HG03565 (cell line): ENCODE results near the gene AP2M1.

ENCODE experiments used
- ATAC-seq: cut with Tn5 transposase; IDR thresholded peaks from one replicate; pipeline ENCODE4 v1.9.1; 2021; ENCODE audit warnings: mild to moderate bottlenecking, moderate library complexity; ENCODE audit not compliant: unreplicated experiment

The AP2M1 gene

DNA sequence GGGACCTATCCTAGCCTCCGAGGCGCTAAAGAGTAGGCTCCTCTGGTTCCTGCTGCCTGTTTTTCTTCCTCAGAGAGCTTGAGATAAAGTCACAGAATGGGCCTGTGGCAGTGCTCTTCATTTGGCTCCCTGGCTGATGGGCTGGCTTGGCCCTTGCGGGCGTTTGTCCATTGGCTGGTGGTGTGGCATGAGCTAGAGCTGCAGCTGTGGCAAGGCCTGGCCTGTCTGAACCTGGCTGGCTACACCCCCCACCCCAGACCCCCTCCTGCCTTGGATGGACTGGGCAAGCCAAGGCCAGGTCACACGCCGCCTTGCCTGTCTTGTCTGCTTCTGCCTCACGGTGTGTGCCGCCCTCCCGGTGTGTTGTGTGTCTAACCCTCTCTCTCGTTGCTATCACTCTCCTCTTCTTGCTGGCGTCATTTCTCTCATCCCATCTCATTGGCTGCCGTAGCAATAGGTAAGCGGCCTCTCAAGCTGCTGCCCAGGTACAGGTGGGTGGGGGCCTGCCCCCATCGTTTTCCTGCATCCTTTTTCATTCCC is 3.2 kb downstream of the AP2M1 start:
- ATAC-seq: no peak

DNA sequence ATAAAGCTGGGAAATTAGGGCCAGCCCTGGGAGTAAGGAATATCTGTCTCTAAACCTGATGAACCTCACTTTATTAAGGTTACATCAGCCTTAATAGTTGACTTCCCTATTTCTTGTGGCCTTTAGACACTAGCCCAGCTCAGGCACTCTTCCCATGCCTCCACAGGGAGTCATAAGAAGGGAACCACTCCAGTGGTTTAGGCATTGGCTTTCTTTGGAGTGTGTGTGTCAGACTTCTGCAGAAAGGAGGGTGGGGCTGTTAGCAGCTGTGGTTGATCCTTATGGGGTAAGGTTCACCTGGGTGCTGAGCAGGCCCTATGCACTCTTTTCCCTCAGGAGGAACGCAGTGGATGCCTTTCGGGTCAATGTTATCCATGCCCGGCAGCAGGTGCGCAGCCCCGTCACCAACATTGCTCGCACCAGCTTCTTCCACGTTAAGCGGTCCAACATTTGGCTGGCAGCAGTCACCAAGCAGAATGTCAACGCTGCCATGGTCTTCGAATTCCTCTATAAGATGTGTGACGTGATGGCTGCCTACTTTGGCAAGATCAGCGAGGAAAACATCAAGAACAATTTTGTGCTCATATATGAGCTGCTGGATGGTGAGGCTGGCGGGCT is 4.0 kb downstream of the AP2M1 start:
- ATAC-seq: no peak

DNA sequence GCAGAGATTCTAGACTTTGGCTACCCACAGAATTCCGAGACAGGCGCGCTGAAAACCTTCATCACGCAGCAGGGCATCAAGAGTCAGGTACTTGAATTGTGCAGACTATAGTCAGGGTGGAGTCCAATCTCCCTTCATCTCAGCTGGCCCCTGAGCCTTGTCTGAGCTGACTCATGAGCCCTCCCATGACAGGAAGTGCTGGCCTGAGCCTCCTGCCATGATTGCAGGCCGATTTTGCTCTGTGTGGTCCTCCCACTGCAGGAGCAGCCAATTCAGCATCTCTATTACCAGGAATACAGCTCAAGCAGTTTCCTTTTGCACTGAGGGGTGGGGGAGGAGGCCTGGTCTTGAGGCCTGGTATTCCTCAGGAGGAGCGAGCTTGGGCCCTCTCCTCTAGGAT is 5.5 kb downstream of the AP2M1 start:
- no peak for ATAC-seq

DNA sequence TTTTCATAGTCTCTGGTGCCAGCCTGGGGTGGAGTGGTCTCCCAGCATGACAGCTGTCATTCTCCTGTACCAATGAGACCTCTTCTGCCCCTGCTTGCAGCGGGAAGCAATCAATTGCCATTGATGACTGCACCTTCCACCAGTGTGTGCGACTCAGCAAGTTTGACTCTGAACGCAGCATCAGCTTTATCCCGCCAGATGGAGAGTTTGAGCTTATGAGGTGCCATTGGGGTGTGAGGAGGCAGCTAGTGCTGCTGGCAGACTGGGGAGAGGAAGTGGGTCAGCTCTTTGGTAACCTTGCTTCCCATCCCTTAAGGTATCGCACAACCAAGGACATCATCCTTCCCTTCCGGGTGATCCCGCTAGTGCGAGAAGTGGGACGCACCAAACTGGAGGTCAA is 6.9 kb downstream of the AP2M1 start:
- ATAC-seq: no peak

DNA sequence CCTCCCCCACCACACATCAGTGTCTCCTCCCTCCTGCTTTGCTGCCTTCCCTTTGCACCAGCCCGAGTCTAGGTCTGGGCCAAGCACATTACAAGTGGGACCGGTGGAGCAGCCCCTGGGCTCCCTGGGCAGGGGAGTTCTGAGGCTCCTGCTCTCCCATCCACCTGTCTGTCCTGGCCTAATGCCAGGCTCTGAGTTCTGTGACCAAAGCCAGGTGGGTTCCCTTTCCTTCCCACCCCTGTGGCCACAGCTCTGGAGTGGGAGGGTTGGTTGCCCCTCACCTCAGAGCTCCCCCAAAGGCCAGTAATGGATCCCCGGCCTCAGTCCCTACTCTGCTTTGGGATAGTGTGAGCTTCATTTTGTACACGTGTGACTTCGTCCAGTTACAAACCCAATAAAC is 9.0 kb downstream of the AP2M1 start:
- ATAC-seq: no peak

DNA sequence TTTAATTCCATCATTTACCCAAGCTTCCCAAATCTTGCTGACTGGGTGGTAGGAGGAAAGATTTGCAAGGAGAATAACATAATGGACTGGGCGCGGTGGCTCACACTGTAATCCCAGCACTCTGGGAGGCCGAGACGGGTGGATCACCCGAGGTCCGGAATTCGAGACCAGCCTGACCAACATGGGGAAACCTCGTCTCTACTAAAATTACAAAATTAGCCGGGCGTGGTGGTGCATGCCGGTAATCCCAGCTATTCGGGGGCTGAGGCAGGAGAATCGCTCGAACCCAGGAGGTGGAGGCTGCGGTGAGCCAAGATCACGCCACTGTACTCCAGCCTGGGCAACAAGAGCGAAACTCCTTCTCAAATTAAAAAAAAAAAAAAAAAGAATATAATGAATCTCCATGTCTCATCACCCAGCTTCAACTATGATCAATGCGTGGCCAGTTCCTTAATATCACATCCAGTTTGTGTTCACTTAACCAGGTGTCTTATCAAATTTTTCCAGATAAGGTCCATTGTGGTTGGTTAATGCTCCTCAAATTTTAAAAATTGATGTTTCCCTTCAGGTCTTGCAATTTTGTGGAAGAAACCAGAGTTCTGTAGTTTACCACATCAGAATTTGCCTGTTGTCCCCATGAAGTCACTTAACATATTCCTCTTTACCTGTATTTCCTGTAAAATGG is 10.0 kb downstream of the AP2M1 start:
- ATAC-seq: no peak

DNA sequence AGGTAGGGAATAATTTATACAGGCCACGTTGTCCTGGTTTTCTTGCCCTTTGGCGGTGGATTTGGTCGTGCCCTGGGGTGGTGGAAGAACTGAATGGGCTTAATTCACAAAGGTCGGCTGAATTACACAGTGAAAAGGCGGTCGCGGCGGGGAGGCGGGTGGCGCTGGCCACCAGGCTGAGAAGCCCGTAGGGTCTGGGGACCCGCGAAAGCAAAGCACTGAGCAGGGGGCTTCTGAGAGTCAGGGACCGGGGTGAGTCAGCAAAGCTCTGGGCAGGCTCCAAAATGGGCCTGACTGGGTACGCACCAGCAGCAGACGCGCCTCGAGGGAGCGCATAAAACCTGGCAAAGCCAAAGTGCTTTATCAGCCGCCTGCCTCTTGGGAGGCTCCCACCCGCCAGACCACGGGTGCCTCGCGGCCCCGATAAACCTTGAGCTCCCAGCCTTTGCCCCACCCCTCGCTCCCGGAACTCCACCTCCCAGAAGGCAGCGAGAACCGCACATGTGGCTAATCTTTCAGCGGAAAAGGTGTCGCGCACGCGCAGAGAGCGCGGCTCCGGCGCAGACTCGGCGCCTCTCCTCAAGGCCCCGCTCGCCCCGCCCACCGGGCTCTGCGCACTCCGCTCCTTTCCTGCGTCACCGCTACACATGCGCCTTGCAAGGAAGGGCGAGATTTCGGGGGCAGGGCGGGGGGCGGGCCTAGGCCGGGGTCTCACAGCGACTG is 11.0 kb downstream of the AP2M1 start:
- ATAC-seq: peak; percentile 87

DNA sequence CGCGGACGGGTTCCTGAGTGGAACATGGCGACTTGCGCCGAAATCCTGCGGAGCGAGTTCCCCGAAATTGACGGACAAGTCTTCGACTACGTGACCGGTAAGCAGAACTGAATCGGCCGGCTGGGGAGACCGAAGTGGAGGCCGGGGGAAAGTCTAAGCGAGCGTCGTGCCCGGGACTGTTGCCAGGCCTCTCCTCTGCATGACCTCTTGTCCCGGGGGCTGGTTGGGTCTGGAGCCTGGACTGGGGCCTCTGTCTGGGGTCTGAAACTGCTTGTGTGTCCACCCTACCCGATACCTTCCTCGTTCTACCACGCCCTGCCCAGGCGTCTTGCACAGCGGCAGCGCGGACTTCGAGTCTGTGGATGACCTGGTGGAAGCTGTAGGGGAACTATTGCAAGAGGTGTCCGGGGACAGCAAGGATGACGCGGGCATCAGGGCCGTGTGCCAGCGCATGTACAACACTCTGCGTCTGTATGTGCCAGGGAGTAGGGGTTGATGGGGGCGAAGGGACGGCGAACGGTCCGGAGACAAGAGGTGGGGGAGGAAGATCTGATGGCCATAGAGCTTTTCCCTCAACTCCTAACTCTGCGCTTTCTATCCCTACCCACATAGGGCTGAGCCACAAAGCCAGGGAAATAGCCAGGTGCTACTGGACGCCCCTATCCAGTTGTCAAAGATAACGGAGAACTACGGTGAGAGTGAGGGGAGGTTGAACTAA is 11.7 kb downstream of the AP2M1 start, which contains the start of gene ABCF3:
Gene ABCF3 (plus strand): TSS at position 16 of the 718 bp plus-strand sequence. CDS start 9 bp downstream, at position 25.
- ATAC-seq: peak; percentile 14

DNA sequence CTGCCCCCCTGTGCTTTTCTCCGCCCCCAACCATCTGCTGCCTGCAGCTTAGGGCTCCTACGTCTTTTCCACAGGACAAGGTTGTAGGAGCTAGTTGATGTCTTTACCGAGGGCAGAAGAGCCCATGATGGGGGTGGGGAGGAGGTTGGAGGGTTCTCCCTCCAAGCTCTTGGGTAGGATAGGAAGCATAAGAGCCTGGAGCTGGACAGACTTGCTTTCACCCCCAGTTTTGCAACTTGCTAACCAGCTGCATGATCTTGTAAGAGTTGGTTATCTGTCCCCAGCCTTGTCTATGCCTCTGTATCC is 12.2 kb downstream of the AP2M1 start:
- ATAC-seq: no peak

DNA sequence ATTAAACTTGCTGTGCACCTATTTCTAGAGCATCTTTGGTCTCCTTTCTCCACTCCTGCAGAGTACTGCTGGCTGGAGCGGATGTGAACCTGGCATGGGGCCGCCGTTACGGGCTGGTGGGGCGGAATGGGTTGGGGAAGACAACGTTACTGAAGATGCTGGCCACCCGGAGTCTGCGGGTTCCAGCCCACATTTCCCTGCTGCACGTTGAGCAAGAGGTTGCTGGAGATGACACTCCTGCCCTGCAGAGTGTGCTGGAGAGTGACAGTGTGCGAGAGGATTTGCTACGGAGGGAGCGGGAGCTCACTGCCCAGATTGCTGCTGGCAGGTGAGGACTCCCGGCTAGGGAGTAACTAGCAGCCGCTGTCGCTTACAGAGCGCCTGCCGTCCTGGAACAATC is 13.4 kb downstream of the AP2M1 start:
- no peak for ATAC-seq

DNA sequence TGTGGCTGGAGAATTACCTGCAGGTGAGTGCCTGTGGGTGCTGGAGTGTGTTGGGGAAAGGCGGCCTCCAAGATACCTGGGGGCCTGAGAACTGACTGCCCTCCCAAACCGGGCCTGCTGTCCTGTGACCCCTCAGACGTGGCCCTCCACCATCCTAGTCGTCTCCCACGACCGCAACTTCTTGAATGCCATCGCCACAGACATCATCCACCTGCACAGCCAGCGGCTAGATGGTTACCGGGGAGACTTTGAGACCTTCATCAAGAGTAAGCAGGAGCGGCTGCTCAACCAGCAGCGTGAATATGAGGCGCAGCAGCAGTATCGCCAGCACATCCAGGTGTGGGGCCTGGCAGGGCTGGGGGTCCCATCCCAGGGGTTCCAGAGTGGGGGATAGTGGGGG is 14.8 kb downstream of the AP2M1 start:
- ATAC-seq: no peak

DNA sequence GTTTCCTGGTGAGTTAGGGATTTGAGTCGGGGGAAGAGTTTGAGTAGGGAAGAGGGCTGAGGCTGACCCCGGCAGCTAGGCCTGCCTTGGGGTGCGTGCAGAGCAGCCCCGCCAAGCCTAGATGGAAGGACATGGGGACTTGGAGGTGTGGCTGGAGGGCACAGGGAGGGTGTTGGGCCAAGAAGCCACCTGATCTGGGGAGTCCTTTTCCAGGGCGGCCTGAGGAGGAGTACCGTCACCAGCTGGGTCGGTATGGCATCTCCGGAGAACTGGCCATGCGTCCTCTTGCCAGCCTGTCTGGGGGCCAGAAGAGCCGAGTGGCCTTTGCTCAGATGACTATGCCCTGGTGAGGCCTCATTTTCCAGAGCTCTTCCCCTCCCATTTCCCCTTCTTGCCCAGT is 18.2 kb downstream of the AP2M1 start:
- ATAC-seq: no peak

DNA sequence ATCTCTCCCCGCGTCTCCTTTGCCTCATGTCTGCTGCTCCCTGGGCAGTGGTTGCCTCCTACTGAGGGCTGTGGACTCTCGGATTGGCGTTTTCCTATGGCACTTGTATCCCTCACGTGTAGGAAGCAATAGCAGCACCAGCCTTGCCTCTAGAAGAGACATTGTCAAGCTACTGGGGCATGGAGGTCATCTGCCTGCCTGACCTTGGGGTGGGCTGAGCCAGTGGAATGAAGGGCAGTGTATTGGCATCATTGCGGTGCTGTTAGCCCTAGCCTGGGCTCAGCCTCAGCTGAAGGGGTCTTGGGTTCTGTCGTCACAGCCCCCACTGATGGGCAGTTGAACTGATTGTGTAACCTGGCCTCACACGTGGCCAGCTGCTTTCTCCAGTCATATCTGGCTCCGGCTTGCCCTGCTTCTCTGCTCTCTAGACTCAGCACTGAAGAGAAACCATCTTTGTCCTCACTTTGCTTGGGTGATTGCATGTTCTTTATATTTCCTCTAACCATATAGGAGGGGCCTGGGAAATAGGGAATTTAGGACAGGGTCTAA is 19.4 kb downstream of the AP2M1 start:
- no peak for ATAC-seq

DNA sequence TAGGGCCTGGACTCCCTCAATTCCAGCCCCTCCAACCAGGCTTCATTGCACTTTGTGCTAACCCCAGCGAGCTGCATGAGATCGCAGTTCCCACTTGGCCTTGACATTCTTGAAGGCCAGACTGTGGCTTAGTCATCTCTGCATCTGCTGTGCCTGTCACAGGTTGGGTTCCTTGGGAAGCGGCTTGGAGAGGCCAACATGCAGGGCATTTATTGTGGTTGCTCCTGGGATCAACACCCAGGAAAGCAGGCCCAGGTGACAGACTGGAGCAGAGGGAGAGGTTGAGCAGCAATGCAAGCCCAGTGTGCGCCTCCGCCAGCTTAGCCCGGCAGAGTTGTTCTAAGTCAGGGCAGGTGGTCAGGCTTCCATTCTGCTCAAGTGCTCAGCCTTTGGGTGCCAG is 21.9 kb downstream of the AP2M1 start:
- no peak for ATAC-seq

DNA sequence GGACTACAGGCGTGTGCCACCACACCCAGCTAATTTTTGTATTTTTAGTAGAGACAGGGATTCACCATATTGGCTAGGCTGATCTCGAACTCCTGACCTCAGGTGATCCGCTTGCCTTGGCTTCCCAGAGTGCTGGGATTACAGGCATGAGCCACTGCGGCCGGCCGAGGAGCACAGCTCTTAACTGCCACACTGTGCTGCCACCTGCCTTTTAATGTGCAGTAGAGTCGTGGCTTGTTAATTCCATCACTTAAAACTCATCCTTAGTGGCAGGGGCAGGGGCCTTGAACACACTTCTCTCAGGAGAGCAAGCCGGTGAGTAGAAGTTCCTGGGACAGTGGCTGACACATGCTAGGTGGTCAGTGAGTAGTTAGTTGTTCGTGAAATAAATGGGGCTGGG is 23.9 kb downstream of the AP2M1 start:
- no peak for ATAC-seq

DNA sequence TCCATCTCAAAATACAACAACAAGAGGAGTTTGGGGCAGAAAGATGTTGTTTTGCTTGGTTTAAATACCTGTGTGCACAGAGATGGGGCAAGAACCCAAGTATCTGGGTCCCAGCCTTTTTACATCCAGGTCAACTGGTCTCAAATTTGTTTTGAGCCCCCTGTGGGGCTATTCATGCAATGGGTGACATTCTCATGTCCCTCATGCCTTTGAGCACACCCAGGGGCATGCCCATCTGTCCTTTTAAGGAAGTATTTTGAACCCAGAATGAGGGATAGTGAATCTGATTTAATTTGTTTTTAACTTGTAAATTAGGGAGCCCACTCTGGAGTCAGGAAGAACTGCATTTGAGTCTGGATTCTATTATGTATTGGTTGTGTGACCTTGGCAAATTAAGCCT is 26.2 kb downstream of the AP2M1 start:
- no peak for ATAC-seq

DNA sequence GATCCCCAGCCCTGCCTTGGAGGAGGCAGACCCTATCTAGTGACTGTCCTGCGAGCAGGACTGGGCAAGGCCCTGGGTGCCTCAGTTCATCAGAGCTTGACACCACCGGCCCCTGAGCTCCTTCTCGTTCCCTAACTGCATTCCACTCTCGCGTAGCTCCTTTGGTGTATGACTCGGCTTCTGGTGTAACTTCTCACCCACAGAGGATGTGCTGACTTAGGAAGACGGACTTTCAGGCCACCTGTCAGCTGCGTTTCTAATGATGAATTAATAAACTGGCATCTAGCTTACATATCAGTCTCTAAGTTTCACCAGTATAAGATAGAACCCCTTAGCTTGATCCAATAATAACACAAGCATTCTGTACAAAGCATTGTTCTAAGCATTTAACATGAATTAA is 28.9 kb downstream of the AP2M1 start:
- ATAC-seq: no peak

DNA sequence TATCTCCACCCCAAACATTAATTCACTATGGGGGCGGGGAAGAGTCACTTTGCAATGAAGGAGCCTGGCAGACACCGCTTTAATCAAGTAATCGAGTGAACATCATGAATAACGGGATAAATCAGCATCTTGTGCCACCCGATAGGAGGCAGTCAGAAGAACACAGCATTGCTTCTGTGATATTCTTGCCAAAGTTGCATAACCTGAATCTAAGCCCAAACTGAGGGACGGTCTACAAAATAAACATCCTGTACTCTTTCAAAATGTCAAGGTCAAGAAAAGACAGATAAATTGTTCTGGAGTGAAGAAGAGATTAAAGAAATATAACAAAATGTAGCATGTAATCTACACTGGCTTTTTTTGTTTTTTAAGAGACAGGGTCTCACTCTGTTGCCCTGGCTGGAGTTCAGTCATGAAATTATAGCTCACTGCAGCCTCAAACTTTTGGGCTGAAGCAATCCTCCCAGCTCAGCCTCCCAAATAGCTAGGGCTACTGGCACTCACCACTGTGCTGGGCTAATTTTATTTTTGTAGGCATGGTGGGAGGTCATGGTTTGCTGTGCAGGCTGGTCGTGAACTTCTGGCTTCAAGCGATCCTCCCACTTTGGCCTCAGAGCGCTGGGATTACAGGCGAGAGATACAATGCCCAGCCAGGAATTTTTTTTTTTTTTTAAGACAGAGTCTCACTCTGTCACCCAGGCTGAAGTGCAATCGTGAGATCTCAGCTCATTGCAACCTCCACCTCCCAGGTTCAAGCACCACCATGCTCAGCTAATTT is 34.7 kb downstream of the AP2M1 start:
- ATAC-seq: no peak

DNA sequence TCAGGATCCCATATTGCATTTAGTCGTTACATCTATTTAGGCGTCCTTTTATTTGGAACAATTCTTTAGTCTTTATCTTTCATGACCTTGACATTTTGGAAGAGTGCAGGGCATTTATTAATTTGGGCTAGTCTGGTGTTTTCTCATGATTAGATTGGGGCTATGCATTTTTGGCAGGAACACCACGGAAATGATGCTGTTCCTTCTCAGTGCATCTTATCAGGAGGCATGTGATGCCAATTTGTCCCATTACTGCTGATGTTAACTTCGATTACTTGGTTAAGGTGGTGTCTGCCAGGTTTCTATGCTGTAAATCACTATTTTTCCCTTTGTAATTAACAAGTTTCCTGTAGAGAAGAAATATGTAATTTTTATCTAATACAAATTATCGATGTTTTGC is 36.6 kb downstream of the AP2M1 start:
- ATAC-seq: no peak

DNA sequence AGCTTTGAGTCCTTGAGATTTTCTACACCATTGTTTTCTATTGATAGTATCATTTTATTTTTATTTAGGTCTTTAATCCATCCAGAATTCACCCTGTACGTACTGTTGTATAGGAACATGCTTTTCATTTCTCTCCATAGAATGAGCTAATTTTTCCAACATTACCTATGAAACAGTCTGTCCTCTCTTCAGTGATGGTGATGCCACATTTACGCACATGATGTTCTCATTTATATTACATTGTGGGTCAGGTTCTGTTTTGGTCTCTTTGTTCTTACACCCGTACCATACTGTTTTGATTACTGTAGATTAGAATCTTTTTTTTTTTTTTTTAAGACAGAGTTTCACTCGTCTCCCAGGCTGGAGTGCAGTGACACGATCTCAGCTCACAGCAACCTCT is 37.1 kb downstream of the AP2M1 start:
- no peak for ATAC-seq
